ENCODE data around the gene LPGAT1.

- no peak for TF ChIP-seq MAX (IDR thresholded peaks at IDR 0.05)
- no peak for TF ChIP-seq EP300 (IDR thresholded peaks at IDR 0.05)
- TF ChIP-seq CTCF (IDR thresholded peaks at IDR 0.05): no peak
- TF ChIP-seq NPAS2 (CRISPR knock-in tag; IDR thresholded peaks at IDR 0.05; ENCODE audit: borderline replicate concordance): no peak
- no peak for TF ChIP-seq HOXA7 (CRISPR knock-in tag; IDR thresholded peaks at IDR 0.05)
Observed at GRCh38 chr1:211761400-211761799, 69.2 kb downstream of the LPGAT1 start.
